Astrocyte (in vitro differentiated cells and primary cell): ENCODE measurements around the gene AURKAIP1. TPM values are rescaled to one million over a fixed set of nuclear protein-coding genes. Genes with fewer than 3 reads are reported as not detected.

Experiments
- DNase-seq: peaks from one replicate; pipeline ENCODE4 v3.0.0-alpha.2; 2010; ENCODE audit warnings: low read depth
- FAIRE-seq: peaks from 2 replicates; lab custom pipeline; 2011; peaks lifted over from hg19 to GRCh38; lab: Jason Lieb, UNC
- H2AFZ ChIP-seq: 2 replicates; pipeline ENCODE4 v1.6.0; 2012; ENCODE audit warnings: low read depth, low read length, inconsistent platforms
- H3K27ac ChIP-seq: 2 replicates; pipeline ENCODE4 v1.5.1; 2011; ENCODE audit warnings: low read depth, low read length, inconsistent platforms
- H3K27me3 ChIP-seq: 2 replicates; pipeline ENCODE4 v1.6.0; 2011; ENCODE audit warnings: low read length, inconsistent platforms; ENCODE audit not compliant: insufficient read depth
- H3K36me3 ChIP-seq: 2 replicates; pipeline ENCODE4 v1.5.1; 2011; ENCODE audit warnings: low read length, inconsistent platforms; ENCODE audit not compliant: insufficient read depth
- H3K4me1 ChIP-seq: 2 replicates; pipeline ENCODE4 v1.5.1; 2011; ENCODE audit warnings: low read length, inconsistent platforms; ENCODE audit not compliant: insufficient read depth
- H3K4me2 ChIP-seq: 2 replicates; pipeline ENCODE4 v1.6.0; 2012; ENCODE audit warnings: low read length, inconsistent platforms
- H3K4me3 ChIP-seq: 2 replicates; pipeline ENCODE4 v1.5.1; 2011; ENCODE audit warnings: low read depth, mild to moderate bottlenecking, low read length, inconsistent platforms; ENCODE audit not compliant: insufficient read depth
- H3K79me2 ChIP-seq: 2 replicates; pipeline ENCODE4 v1.6.0; 2012; ENCODE audit warnings: mild to moderate bottlenecking, low read length, inconsistent platforms; ENCODE audit not compliant: insufficient read depth
- H3K9ac ChIP-seq: 2 replicates; pipeline ENCODE4 v1.6.0; 2012; ENCODE audit warnings: mild to moderate bottlenecking, low read length, inconsistent platforms
- H3K9me3 ChIP-seq: 2 replicates; pipeline ENCODE4 v1.5.1; 2012; ENCODE audit warnings: low read depth, mild to moderate bottlenecking, low read length, inconsistent platforms; ENCODE audit not compliant: insufficient read depth
- H4K20me1 ChIP-seq: 2 replicates; pipeline ENCODE4 v1.6.0; 2012; ENCODE audit warnings: low read length, inconsistent platforms; ENCODE audit not compliant: insufficient read depth
- H3K27ac Mint-ChIP-seq: one replicate; pipeline ENCODE4 v1.8.0; 2021; ENCODE audit warnings: mild to moderate bottlenecking, mixed read lengths; ENCODE audit not compliant: unreplicated experiment
- H3K27me3 Mint-ChIP-seq: one replicate; pipeline ENCODE4 v1.8.0; 2021; ENCODE audit warnings: low read depth, mixed read lengths; ENCODE audit not compliant: unreplicated experiment
- H3K36me3 Mint-ChIP-seq: one replicate; pipeline ENCODE4 v1.8.0; 2021; ENCODE audit warnings: low read depth, mixed read lengths; ENCODE audit not compliant: unreplicated experiment
- H3K4me1 Mint-ChIP-seq: one replicate; pipeline ENCODE4 v1.8.0; 2021; ENCODE audit warnings: low read depth, mixed read lengths; ENCODE audit not compliant: unreplicated experiment
- H3K4me3 Mint-ChIP-seq: one replicate; pipeline ENCODE4 v1.8.0; 2021; ENCODE audit warnings: mild to moderate bottlenecking, moderate library complexity, mixed read lengths; ENCODE audit not compliant: unreplicated experiment
- H3K9me3 Mint-ChIP-seq: one replicate; pipeline ENCODE4 v1.8.0; 2021; ENCODE audit warnings: mild to moderate bottlenecking, mixed read lengths; ENCODE audit not compliant: unreplicated experiment
- EZH2 ChIP-seq: IDR thresholded peaks from 2 replicates; pipeline ENCODE4 v1.6.1; 2012; ENCODE audit warnings: mild to moderate bottlenecking, low read length, inconsistent platforms; ENCODE audit not compliant: insufficient read depth
- total RNA-seq: library from RNA; stranded (reverse); gene quantifications from 2 replicates; pipeline ENCODE4 v1.2.1, GENCODE V29; 2021
- TF ChIP-seq, protein P1 (sequence below): IDR thresholded peaks from 2 replicates; pipeline ENCODE4 v1.5.1; 2011; ENCODE audit warnings: low read depth, mild to moderate bottlenecking, inconsistent platforms, low read length, moderate library complexity; ENCODE audit not compliant: insufficient read depth

AURKAIP1 gene
- total RNA-seq, 1 donor from 2014 or later: 135 TPM

DNA sequence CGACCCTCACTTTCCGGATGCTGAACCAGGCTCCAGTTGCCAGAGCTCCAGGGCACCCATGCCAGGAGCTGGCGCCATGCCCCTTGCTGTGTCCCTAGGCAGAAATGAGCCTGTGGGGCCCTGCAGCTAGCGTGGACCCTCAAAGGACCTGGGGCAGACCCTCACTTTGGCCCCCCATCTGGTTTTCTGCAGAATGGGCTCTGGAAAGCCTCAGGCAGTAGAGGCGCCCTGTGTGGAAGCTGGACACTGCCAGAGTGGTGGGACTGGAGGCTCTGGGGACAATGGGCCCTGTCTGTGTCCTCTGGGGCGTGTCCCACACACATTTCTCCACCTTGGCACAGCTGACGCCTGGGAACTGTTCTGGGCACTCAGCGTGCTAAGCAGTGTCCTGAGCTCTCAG, 6.3 kb upstream of the AURKAIP1 start:
- H3K79me2 ChIP-seq: peaks cover 20% of the 10 kb centered on the region
- no peak overlapping the region for H3K4me3 Mint-ChIP-seq
- H3K27me3 Mint-ChIP-seq: no peaks in the 10 kb centered on the region
- H3K27me3 ChIP-seq: no peaks in the 10 kb centered on the region
- H4K20me1 ChIP-seq: peaks cover 24% of the 10 kb centered on the region
- no peak for DNase-seq
- H3K27ac ChIP-seq: no peak overlapping the region
- H2AFZ ChIP-seq: no peak overlapping the region
- H3K9me3 ChIP-seq: no peaks in the 10 kb centered on the region
- no peak for TF ChIP-seq EZH2
- TF ChIP-seq, protein P1, sequence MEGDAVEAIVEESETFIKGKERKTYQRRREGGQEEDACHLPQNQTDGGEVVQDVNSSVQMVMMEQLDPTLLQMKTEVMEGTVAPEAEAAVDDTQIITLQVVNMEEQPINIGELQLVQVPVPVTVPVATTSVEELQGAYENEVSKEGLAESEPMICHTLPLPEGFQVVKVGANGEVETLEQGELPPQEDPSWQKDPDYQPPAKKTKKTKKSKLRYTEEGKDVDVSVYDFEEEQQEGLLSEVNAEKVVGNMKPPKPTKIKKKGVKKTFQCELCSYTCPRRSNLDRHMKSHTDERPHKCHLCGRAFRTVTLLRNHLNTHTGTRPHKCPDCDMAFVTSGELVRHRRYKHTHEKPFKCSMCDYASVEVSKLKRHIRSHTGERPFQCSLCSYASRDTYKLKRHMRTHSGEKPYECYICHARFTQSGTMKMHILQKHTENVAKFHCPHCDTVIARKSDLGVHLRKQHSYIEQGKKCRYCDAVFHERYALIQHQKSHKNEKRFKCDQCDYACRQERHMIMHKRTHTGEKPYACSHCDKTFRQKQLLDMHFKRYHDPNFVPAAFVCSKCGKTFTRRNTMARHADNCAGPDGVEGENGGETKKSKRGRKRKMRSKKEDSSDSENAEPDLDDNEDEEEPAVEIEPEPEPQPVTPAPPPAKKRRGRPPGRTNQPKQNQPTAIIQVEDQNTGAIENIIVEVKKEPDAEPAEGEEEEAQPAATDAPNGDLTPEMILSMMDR: no peak
- no peaks in the 10 kb centered on the region for H3K9me3 Mint-ChIP-seq
- no peak for FAIRE-seq
- peaks cover 8% of the 10 kb centered on the region for H3K36me3 ChIP-seq
- no peak overlapping the region for H3K4me3 ChIP-seq
- H3K36me3 Mint-ChIP-seq: peaks cover 6% of the 10 kb centered on the region
- no peak overlapping the region for H3K9ac ChIP-seq
- no peaks in the 10 kb centered on the region for H3K4me1 ChIP-seq
- H3K4me1 Mint-ChIP-seq: no peaks in the 10 kb centered on the region
- H3K4me2 ChIP-seq: no peak overlapping the region
- H3K27ac Mint-ChIP-seq: no peak overlapping the region

DNA sequence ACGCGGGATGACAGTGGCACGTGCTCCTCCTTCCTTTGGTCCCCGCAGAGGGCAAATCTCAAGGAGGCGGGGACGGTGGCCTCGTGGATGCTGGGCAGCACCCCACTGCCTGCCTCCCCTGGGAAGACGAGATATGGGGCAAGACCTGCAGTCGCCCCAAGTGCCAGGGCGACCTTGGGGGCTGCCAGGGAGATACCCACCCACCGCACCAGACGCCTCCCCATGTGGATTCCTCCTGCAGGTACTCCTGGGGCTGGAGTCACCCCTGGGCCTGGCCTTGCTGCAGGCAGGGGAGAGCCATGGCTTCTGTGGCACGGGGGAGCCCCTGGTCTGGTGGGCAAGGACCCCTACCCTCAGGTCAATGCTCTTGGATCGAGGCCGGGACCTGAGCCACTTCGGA, 5.9 kb upstream of the AURKAIP1 start:
- no peak overlapping the region for H3K4me3 Mint-ChIP-seq
- no peaks in the 10 kb centered on the region for H3K4me1 Mint-ChIP-seq
- H3K27me3 ChIP-seq: no peaks in the 10 kb centered on the region
- no peaks in the 10 kb centered on the region for H3K27me3 Mint-ChIP-seq
- FAIRE-seq: no peak
- peaks cover 4% of the 10 kb centered on the region for H3K36me3 ChIP-seq
- H3K9me3 ChIP-seq: no peaks in the 10 kb centered on the region
- H3K4me2 ChIP-seq: no peak overlapping the region
- H3K36me3 Mint-ChIP-seq: peaks cover 5% of the 10 kb centered on the region
- H3K9ac ChIP-seq: no peak overlapping the region
- H3K4me3 ChIP-seq: no peak overlapping the region
- H4K20me1 ChIP-seq: peaks cover 20% of the 10 kb centered on the region
- peaks cover 3% of the 10 kb centered on the region for H3K4me1 ChIP-seq
- no peak overlapping the region for H3K27ac ChIP-seq
- no peak for DNase-seq
- TF ChIP-seq, protein P1: no peak
- no peak for TF ChIP-seq EZH2
- H3K9me3 Mint-ChIP-seq: no peaks in the 10 kb centered on the region
- H2AFZ ChIP-seq: no peak overlapping the region
- H3K27ac Mint-ChIP-seq: no peak overlapping the region
- peaks cover 19% of the 10 kb centered on the region for H3K79me2 ChIP-seq

DNA sequence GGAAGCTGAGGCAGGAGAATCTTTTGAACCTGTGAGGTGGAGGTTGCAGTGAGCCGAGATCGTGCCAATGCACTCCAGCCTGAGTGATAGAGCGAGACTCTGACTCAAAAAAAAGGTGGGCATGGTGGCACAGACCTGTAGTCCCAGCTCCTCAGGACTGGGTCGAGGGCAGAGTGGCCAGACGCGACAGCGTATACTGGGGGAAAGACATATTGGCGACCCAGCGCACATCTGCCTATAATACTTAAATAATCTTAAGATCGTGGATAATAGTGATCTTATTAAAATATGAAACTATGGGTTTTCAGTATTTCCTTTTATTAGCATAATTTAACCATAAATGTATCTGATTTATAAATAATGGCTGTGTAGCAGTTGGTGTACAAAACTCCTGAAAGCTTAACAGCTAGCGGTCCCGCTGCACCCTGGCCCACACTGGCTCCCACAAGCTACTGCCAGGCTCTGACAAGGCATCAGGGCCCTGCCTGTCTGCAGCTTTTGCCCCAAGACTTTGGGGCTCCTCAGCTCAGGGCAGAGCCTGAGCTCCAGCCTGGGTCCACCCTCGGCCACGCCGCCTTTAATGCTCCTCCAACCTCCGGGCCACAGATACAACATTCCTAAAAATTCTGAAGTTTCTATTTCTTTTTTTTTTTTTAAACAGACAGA, 2.7 kb upstream of the AURKAIP1 start:
- Mint-ChIP-seq H3K36me3 (peaks cover 2% of the 10 kb centered on the region), H3K9me3 (no peaks in the 10 kb centered on the region), H3K4me1 (peaks cover 8% of the 10 kb centered on the region), H3K4me3 (no peak overlapping the region), H3K27me3 (no peaks in the 10 kb centered on the region), H3K27ac (peak overlapping the region; percentile 18)
- no peak overlapping the region for H3K27ac ChIP-seq
- no peak overlapping the region for H3K4me2 ChIP-seq
- no peak overlapping the region for H2AFZ ChIP-seq
- H3K4me1 ChIP-seq: peaks cover 12% of the 10 kb centered on the region
- peaks cover 25% of the 10 kb centered on the region for H4K20me1 ChIP-seq
- no peak overlapping the region for H3K9ac ChIP-seq
- H3K79me2 ChIP-seq: peaks cover 34% of the 10 kb centered on the region
- no peak for DNase-seq
- H3K9me3 ChIP-seq: no peaks in the 10 kb centered on the region
- H3K4me3 ChIP-seq: no peak overlapping the region
- TF ChIP-seq, protein P1: no peak
- no peak for TF ChIP-seq EZH2
- H3K36me3 ChIP-seq: peaks cover 3% of the 10 kb centered on the region
- FAIRE-seq: no peak
- no peaks in the 10 kb centered on the region for H3K27me3 ChIP-seq
